HepG2 (cell line): ENCODE data around the gene ABCB8. TPM values are rescaled to one million over a fixed set of nuclear protein-coding genes. Genes with fewer than 3 reads are reported as not detected.

Experiments used
- AKAP8 ChIP-seq: sonication (generic); formaldehyde crosslinking; IDR thresholded peaks from 2 replicates; pipeline ENCODE4 v1.5.1; 2020; ENCODE audit warnings: mild to moderate bottlenecking, missing genetic modification reagents
- CREB3 ChIP-seq: sonication (generic); formaldehyde crosslinking; IDR thresholded peaks from 2 replicates; pipeline ENCODE4 v1.5.0; 2020; ENCODE audit warnings: missing genetic modification reagents
- ELF4 ChIP-seq: sonication (generic); formaldehyde crosslinking; IDR thresholded peaks from 2 replicates; pipeline ENCODE4 v1.5.0; 2020; ENCODE audit warnings: missing genetic modification reagents, mild to moderate bottlenecking, moderate library complexity, borderline replicate concordance
- ERF ChIP-seq: IDR thresholded peaks from 2 replicates; pipeline ENCODE4 v1.6.1; 2018; ENCODE audit warnings: missing biosample characterization, missing genetic modification reagents
- FOXO1 ChIP-seq: sonication (generic); formaldehyde crosslinking; IDR thresholded peaks from 2 replicates; pipeline ENCODE4 v1.4.0; 2020; ENCODE audit warnings: missing genetic modification reagents
- GABPA ChIP-seq, 2 experiments: IDR thresholded peaks; 2 replicates each; pipeline ENCODE4 v1.6.1; 2011 to 2016; ENCODE audit warnings: low read depth in 2 of 2, low read length in 1 of 2, missing biosample characterization in 1 of 2, missing genetic modification characterization in 1 of 2
- GTF3A ChIP-seq: sonication (generic); formaldehyde crosslinking; conservative IDR thresholded peaks from 2 replicates; pipeline ENCODE4 v1.4.0; 2020; ENCODE audit warnings: mild to moderate bottlenecking, missing genetic modification reagents
- HNRNPUL1 ChIP-seq: fragments of 200-400 bp; formaldehyde crosslinking; IDR thresholded peaks from 2 replicates; pipeline ENCODE4 v1.6.1; 2017; ENCODE audit warnings: low read depth, mild to moderate bottlenecking, low read length, moderate library complexity
- KLF13 ChIP-seq: sonication (generic); formaldehyde crosslinking; IDR thresholded peaks from 2 replicates; pipeline ENCODE4 v1.4.0; 2020; ENCODE audit warnings: mild to moderate bottlenecking, missing genetic modification reagents
- MED1 ChIP-seq: sonication (generic); formaldehyde crosslinking; IDR thresholded peaks from 2 replicates; pipeline ENCODE4 v1.4.0; 2020; ENCODE audit warnings: missing genetic modification reagents
- MLX ChIP-seq: IDR thresholded peaks from 2 replicates; pipeline ENCODE4 v1.6.1; 2016
- PRDM4 ChIP-seq: sonication (generic); formaldehyde crosslinking; IDR thresholded peaks from 2 replicates; pipeline ENCODE4 v1.9.0; 2021; ENCODE audit warnings: missing genetic modification reagents, borderline replicate concordance
- PRPF4 ChIP-seq: fragments of 200-400 bp; formaldehyde crosslinking; IDR thresholded peaks from 2 replicates; pipeline ENCODE4 v1.6.1; 2016; ENCODE audit warnings: low read length, low read depth; ENCODE audit not compliant: poor library complexity, severe bottlenecking
- REL ChIP-seq: sonication (generic); formaldehyde crosslinking; conservative IDR thresholded peaks from 2 replicates; pipeline ENCODE4 v1.8.0; 2022; ENCODE audit warnings: mild to moderate bottlenecking, missing genetic modification reagents, moderate library complexity
- THAP11 ChIP-seq: IDR thresholded peaks from 2 replicates; pipeline ENCODE4 v1.6.1; 2016; ENCODE audit warnings: missing biosample characterization, missing genetic modification reagents
- ZBTB20 ChIP-seq: sonication (generic); formaldehyde crosslinking; IDR thresholded peaks from 2 replicates; pipeline ENCODE4 v1.8.1; 2023; ENCODE audit warnings: missing genetic modification reagents, low read depth, mild to moderate bottlenecking, borderline replicate concordance
- ZC3H13 ChIP-seq: sonication (generic); formaldehyde crosslinking; IDR thresholded peaks from 2 replicates; pipeline ENCODE4 v1.8.1; 2023; ENCODE audit warnings: mild to moderate bottlenecking, missing genetic modification reagents, moderate library complexity
- ZNF136 ChIP-seq: sonication (generic); formaldehyde crosslinking; IDR thresholded peaks from 2 replicates; pipeline ENCODE4 v1.8.1; 2022; ENCODE audit warnings: low read depth, mild to moderate bottlenecking, moderate library complexity, missing genetic modification reagents
- ZNF251 ChIP-seq: sonication (generic); formaldehyde crosslinking; IDR thresholded peaks from 2 replicates; pipeline ENCODE4 v1.9.0; 2021; ENCODE audit warnings: mild to moderate bottlenecking, missing genetic modification reagents
- ZNF280B ChIP-seq: sonication (generic); formaldehyde crosslinking; IDR thresholded peaks from 2 replicates; pipeline ENCODE4 v1.5.0; 2020; ENCODE audit warnings: missing genetic modification reagents, mild to moderate bottlenecking, borderline replicate concordance
- ZNF329 ChIP-seq: sonication (generic); formaldehyde crosslinking; IDR thresholded peaks from 2 replicates; pipeline ENCODE4 v1.9.0; 2021; ENCODE audit warnings: low read depth, mild to moderate bottlenecking, missing genetic modification reagents
- ZNF44 ChIP-seq: sonication (generic); formaldehyde crosslinking; IDR thresholded peaks from 2 replicates; pipeline ENCODE4 v1.5.1; 2020; ENCODE audit warnings: mild to moderate bottlenecking, missing genetic modification reagents
- ZNF546 ChIP-seq: sonication (generic); formaldehyde crosslinking; conservative IDR thresholded peaks from 2 replicates; pipeline ENCODE4 v1.8.1; 2023; ENCODE audit warnings: mild to moderate bottlenecking, missing genetic modification reagents
- ZNF557 ChIP-seq: sonication (generic); formaldehyde crosslinking; IDR thresholded peaks from 2 replicates; pipeline ENCODE4 v1.4.0; 2020; ENCODE audit warnings: missing genetic modification reagents
- ZNF768 ChIP-seq: sonication (generic); formaldehyde crosslinking; IDR thresholded peaks from 2 replicates; pipeline ENCODE4 v1.4.0; 2020; ENCODE audit warnings: missing genetic modification reagents
- polyA plus RNA-seq, 8 experiments: library from polyadenylated mRNA; depleted of rRNA in 3 of 8; stranded (reverse) in 7 of 8; unstranded in 1 of 8; fragments of >200 nt; fragmentation: Illumina TruSeq in 4 of 8; extraction: Trizol in 4 of 8; gene quantifications; 2 replicates each; pipeline versions ENCODE4 v1.2.1 to v1.2.3, GENCODE V29; 2011 to 2016; ENCODE audit warnings: low read depth in 4 of 8, missing spikeins in 1 of 8, mixed read lengths in 1 of 8; ENCODE audit not compliant: insufficient read depth in 1 of 8
- total RNA-seq, 5 experiments: library from RNA; depleted of rRNA; stranded (reverse); fragments of >200 nt; fragmentation: Illumina TruSeq; extraction: Trizol; gene quantifications; 2 replicates each; pipeline ENCODE4 v1.2.3, GENCODE V29; 2016; ENCODE audit warnings: low read depth in 1 of 5

Gene ABCB8
- total and polyA plus RNA-seq, 2 of the 13 experiments (the other 11 are each of a cell fraction or from before 2014, with no cell fraction given), result 6.6 to 16.7 TPM

- peak; percentile 26; the same call in 1 of the 2 replicates for TF ChIP-seq ERF (CRISPR knock-in tag)
- no peak for TF ChIP-seq FOXO1 (CRISPR knock-in tag)
- peak; percentile 67; the same call in 1 of the 2 replicates for TF ChIP-seq ZNF280B
- TF ChIP-seq KLF13 (CRISPR knock-in tag), result no peak
- TF ChIP-seq PRDM4, result no peak
- 0 out of 2 replicates have a peak, but pooled peaks have one; percentile 26 for TF ChIP-seq GTF3A (CRISPR knock-in tag)
- no peak for TF ChIP-seq ZNF768 (CRISPR knock-in tag)
- peak; percentile 58 for TF ChIP-seq THAP11 (CRISPR knock-in tag)
- no peak for TF ChIP-seq ELF4 (CRISPR knock-in tag)
- no peak for TF ChIP-seq REL (CRISPR knock-in tag)
- TF ChIP-seq MLX (CRISPR knock-in tag), result peak; percentile 48; the same call in 1 of the 2 replicates
- TF ChIP-seq ZNF546, result no peak
- TF ChIP-seq ZNF44 (CRISPR knock-in tag), result 0 out of 2 replicates have a peak, but pooled peaks have one; percentile 30
- no peak for TF ChIP-seq ZNF329 (CRISPR knock-in tag)
- TF ChIP-seq ZNF557 (CRISPR knock-in tag), result no peak
- no peak for TF ChIP-seq ZBTB20 (CRISPR knock-in tag)
- TF ChIP-seq CREB3 (CRISPR knock-in tag), result 0 out of 2 replicates have a peak, but pooled peaks have one; percentile 34
- no peak for TF ChIP-seq ZNF136
- no peak for TF ChIP-seq HNRNPUL1
- no peak for TF ChIP-seq MED1 (CRISPR knock-in tag)
- 0 out of 2 replicates have a peak, but pooled peaks have one; percentile 63 for TF ChIP-seq ZNF251 (CRISPR knock-in tag)
- no peak for TF ChIP-seq PRPF4
- no peak for TF ChIP-seq GABPA (IDR thresholded peaks at IDR 0.05; ENCODE audit: low read depth, low read length)
- TF ChIP-seq GABPA (CRISPR knock-in tag; IDR thresholded peaks at IDR 0.05; ENCODE audit: low read depth), result peak; percentile 51
- peak; percentile 7; the same call in 1 of the 2 replicates for TF ChIP-seq AKAP8
- peak; percentile 45; the same call in 1 of the 2 replicates for TF ChIP-seq ZC3H13
These were observed 59.2 kb downstream of the ABCB8 start (continued) for GRCh38 chr7:151087245-151088018.
